GM19193 (cell line): ENCODE results near the gene PNKP.

ENCODE experiments used
- POLR2A ChIP-seq: IDR thresholded peaks from 4 replicates; pipeline ENCODE4 v1.6.1; 2011; ENCODE audit not compliant: insufficient read depth, insufficient read length; ENCODE audit errors: extremely low read depth

The PNKP gene

GRCh38 chr19:49866933-49867782 is at the start of gene PNKP:
PNKP (minus strand) TSS chr19:49867576; CDS start chr19:49867204, 372 bp downstream.
- TF ChIP-seq POLR2A = peak; percentile 88

GRCh38 chr19:49915271-49915670 is 47.9 kb upstream of the PNKP start:
- no peak for TF ChIP-seq POLR2A

DNA sequence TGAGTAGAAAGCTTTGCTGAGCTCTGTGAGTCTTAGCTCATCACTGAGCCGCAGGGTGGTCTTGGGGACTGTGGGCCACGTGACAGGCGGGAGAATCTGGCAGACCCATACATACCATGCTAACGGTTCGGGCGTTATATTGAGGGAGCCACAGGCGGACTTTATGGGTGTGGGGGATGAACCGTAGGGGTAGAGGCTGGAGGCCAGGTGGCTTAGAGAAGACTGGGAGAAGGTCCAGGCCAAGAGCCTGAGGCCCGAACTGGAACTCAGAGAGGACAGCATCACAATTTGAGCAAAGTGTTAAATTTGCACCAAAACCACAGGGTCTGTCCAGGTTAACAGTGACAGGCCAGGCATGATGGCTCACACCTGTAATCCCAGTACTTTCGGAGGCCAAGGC is 46.3 kb upstream of the PNKP start:
- TF ChIP-seq POLR2A = no peak

DNA sequence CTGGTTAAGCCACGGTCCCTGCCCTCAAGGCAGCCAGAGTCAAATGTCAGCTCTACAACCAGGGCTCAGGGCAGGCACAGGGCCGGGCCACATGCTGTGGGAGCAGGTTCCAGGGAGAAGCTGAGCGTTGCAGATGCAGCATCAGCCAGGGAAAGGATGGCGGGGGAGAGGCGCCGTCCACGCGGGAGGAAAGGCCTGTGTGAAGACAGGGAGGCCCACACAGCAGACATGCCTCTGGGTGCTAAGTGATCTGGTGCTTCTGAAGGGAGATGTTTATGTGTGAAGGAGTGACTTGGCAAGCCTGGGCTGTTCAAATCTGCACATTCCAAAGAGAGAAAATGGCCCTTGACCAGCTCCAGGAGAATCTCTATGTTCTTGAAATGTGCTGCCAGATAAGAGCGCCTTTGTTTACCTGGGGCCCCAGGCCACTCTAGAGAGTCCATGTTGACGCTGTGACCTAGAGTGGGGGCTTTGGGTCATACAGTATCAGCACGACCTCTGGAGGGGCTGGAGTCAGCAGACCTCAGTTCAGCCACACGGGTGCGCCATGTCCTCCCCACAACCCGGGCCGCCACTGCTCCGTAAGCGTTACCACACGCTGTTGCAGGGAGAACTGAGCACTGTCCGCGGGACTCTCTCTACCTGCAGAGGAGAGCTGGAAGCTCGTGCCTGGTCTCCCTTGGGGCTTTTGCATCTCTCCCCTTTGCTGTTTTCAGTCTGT is 45.7 kb upstream of the PNKP start:
- peak; percentile 15 for TF ChIP-seq POLR2A

DNA sequence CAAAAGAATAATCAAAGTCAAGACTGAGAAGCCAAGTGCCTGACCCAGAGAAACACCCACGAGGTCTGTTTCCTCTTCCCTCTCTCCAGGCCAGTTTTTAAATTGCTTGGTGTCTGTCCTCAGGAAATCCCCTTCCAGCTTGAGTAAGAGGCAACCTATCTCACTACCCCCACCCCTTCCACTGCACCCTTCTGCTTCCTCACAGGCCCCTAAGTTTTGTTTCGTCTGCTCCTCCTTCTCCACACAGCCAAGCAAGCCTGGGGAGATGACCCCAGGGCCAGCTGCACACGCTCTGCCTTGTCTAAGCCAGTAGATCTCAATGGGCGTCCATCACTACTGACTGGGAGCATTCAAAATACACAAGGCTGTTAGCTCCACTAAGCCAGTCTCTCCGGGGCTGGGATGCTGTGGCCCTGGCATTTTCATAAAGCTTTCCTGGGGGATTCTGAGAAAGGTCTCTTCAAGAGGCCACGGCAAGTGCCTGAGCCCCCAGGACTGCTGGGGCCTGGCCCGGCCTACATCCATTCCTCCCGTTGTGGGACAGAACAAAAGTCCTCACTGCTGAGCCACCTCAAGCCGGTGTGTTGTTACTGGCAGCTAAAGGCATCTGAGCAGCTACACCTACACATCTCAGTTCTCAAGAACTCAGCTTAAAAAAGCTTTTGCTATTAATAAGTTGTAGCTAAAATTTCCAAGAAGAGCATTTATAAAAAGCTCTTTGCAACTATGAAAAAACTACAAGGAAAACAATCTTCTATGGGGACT is 44.2 kb upstream of the PNKP start:
- peak; percentile 48 for TF ChIP-seq POLR2A

GRCh38 chr19:49910179-49910578 is 42.8 kb upstream of the PNKP start:
- TF ChIP-seq POLR2A = peak; percentile 16

- no peak for TF ChIP-seq POLR2A
Observed at GRCh38 chr19:49908480-49909420, 41.4 kb upstream of the PNKP start.

GRCh38 chr19:49907745-49908446 is 40.5 kb upstream of the PNKP start:
- no peak for TF ChIP-seq POLR2A

- no peak for TF ChIP-seq POLR2A
Observed at GRCh38 chr19:49906879-49907564, 39.6 kb upstream of the PNKP start.

DNA sequence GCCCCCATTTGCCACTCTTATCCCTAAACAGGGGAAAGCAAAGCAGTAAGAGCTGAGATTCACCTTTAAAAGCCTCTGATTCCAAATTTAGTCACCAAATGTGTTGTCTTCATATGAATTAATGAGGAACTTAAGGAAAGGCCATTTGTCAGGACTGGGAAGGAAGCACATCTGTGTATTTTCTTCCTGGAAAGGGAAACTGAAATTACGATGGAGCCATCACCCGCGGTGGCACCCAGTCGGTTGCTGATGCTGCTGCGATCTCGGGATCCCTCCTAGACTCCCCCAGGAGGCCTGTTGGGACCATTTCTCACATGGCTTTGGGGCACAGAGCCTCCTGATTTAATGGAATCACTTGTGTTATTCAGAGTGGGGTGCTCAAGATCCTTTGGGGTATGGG is 36.8 kb upstream of the PNKP start:
- no peak for TF ChIP-seq POLR2A

DNA sequence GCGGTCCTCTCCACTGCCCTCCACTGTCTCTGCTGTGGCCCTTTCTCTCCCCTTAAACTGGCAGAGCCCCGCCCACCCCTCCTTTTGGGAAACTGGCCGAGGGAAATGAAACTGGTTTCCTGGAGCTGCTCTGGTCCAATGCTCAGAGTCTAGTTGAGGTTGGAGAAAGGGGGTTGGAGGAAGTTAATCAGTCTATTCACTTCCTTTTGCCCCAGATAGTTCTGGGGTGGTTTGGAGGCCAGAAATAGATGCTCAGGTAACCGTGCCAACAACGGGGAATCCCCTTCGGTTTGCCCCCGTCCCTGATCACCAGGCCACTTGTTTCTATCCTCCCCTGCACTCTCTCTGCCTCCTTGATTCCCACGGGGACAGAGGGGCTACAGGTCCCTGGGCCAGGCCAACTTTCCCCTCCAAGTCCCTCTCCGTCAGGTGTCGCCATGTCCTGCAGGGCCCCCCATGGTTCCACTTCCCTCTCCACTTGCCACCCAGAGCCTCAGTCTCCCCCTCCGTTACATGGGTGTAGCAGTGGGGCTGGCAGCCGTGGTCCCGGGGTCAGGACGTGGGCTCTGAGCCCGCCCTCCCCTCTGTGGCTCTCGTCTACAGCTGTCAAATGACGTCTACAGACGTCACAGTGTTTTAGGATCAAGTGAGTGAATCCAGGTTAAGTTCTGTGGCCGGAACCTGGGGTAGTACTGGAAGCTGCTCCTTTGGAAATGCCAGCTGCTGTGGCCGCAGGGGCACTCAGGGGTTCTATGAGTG is 29.7 kb upstream of the PNKP start, which contains the start of gene IL4I1:
TSS of gene IL4I1 (minus strand) at position 25 of the 759 bp plus-strand sequence. CDS start 727 bp downstream, outside the sequence.
- peak; percentile 78 for TF ChIP-seq POLR2A
